GM19397 (cell line): ENCODE data around the gene ATL2.
A peak's percentile ranks its signal among the peaks of the same experiment; 100 is the strongest.
"Not testable (repeated sequence)": the region's sequence is repeated elsewhere in the genome, so short reads cannot be mapped to it uniquely, and the experiment has no call there.

ENCODE experiments used
- ATAC-seq: cut with Tn5 transposase; IDR thresholded peaks from one replicate; pipeline ENCODE4 v1.9.1; 2021; ENCODE audit warnings: mild to moderate bottlenecking, moderate library complexity; ENCODE audit not compliant: unreplicated experiment

ATL2 gene

GRCh38 chr2:38394041-38394440, 17.0 kb upstream of the ATL2 start:
- ATAC-seq = no peak

GRCh38 chr2:38390947-38391346, 13.9 kb upstream of the ATL2 start:
- no peak for ATAC-seq

GRCh38 chr2:38387887-38388286, 10.8 kb upstream of the ATL2 start:
- ATAC-seq = no peak

- no peak for ATAC-seq
Measured at GRCh38 chr2:38386821-38387220, 9.7 kb upstream of the ATL2 start.

- ATAC-seq = no peak
Measured at GRCh38 chr2:38386377-38386776, 9.3 kb upstream of the ATL2 start.

- ATAC-seq = no peak
Measured at GRCh38 chr2:38384338-38384737, 7.3 kb upstream of the ATL2 start.

GRCh38 chr2:38383741-38384140, 6.7 kb upstream of the ATL2 start:
- not testable (repeated sequence) for ATAC-seq

GRCh38 chr2:38381381-38382143, 4.5 kb upstream of the ATL2 start:
- ATAC-seq = no peak

- no peak for ATAC-seq
Measured at GRCh38 chr2:38380397-38381130, 3.5 kb upstream of the ATL2 start.

- ATAC-seq = peak; percentile 77
Measured at GRCh38 chr2:38376346-38377049, 575 bp downstream of the ATL2 start.

- no peak for ATAC-seq
Measured at GRCh38 chr2:38375696-38376345, 1.3 kb downstream of the ATL2 start.

GRCh38 chr2:38374984-38375383, 2.1 kb downstream of the ATL2 start:
- ATAC-seq = no peak

GRCh38 chr2:38371235-38371634, 5.8 kb downstream of the ATL2 start:
- ATAC-seq = no peak

GRCh38 chr2:38370664-38371063, 6.4 kb downstream of the ATL2 start:
- no peak for ATAC-seq

GRCh38 chr2:38362232-38362631, 14.8 kb downstream of the ATL2 start:
- ATAC-seq = no peak

GRCh38 chr2:38360177-38360576, 16.9 kb downstream of the ATL2 start:
- ATAC-seq = no peak

GRCh38 chr2:38353402-38353801, 23.7 kb downstream of the ATL2 start:
- ATAC-seq = no peak

- no peak for ATAC-seq
Measured at GRCh38 chr2:38352336-38352735, 24.7 kb downstream of the ATL2 start.

GRCh38 chr2:38345323-38346038, 31.6 kb downstream of the ATL2 start:
- ATAC-seq = no peak

GRCh38 chr2:38344813-38345212, 32.3 kb downstream of the ATL2 start:
- ATAC-seq = no peak

GRCh38 chr2:38343212-38343611, 33.9 kb downstream of the ATL2 start:
- ATAC-seq = no peak
